Colon (tissue), 2 donors: ENCODE data around the gene MBOAT1.

Experiments
- FAIRE-seq: peaks from 2 replicates; lab custom pipeline; 2012; peaks lifted over from hg19 to GRCh38; lab: Jason Lieb, UNC
- donor health status: control.
- donor health status: control.

The MBOAT1 gene

GRCh38 chr6:20234136-20234535 lies 21.9 kb upstream of the MBOAT1 start:
- FAIRE-seq: no peak

GRCh38 chr6:20233007-20233730 lies 20.9 kb upstream of the MBOAT1 start:
- no peak for FAIRE-seq

GRCh38 chr6:20232188-20232587 lies 19.9 kb upstream of the MBOAT1 start:
- no peak for FAIRE-seq

GRCh38 chr6:20230401-20231119 lies 18.3 kb upstream of the MBOAT1 start:
- FAIRE-seq: no peak

GRCh38 chr6:20229881-20230280 lies 17.6 kb upstream of the MBOAT1 start:
- FAIRE-seq: no peak

GRCh38 chr6:20227350-20227749 lies 15.1 kb upstream of the MBOAT1 start:
- no peak for FAIRE-seq

- FAIRE-seq: no peak
Measured at GRCh38 chr6:20223141-20223540, 10.9 kb upstream of the MBOAT1 start.

- no peak for FAIRE-seq
Measured at GRCh38 chr6:20221421-20221820, 9.2 kb upstream of the MBOAT1 start.

- no peak for FAIRE-seq
Measured at GRCh38 chr6:20220359-20220758, 8.1 kb upstream of the MBOAT1 start.

GRCh38 chr6:20217891-20218290 lies 5.6 kb upstream of the MBOAT1 start:
- no peak for FAIRE-seq

- FAIRE-seq: no peak
Measured at GRCh38 chr6:20217324-20217855, 5.1 kb upstream of the MBOAT1 start.

- FAIRE-seq: no peak
Measured at GRCh38 chr6:20215310-20215709, 3.0 kb upstream of the MBOAT1 start.

- FAIRE-seq: no peak
Measured at GRCh38 chr6:20213271-20213798, 1.1 kb upstream of the MBOAT1 start.

GRCh38 chr6:20211941-20212391 lies 303 bp downstream of the MBOAT1 start:
- FAIRE-seq: no peak

- no peak for FAIRE-seq
Measured at GRCh38 chr6:20211037-20211940, 980 bp downstream of the MBOAT1 start.

GRCh38 chr6:20210158-20210557 lies 2.1 kb downstream of the MBOAT1 start:
- FAIRE-seq: no peak

- FAIRE-seq: no peak
Measured at GRCh38 chr6:20208687-20209378, 3.4 kb downstream of the MBOAT1 start.

- no peak for FAIRE-seq
Measured at GRCh38 chr6:20207088-20207418, 5.2 kb downstream of the MBOAT1 start.

GRCh38 chr6:20205722-20206161 lies 6.5 kb downstream of the MBOAT1 start:
- no peak for FAIRE-seq

GRCh38 chr6:20204512-20204894 lies 7.8 kb downstream of the MBOAT1 start:
- FAIRE-seq: no peak
